Suppressor macrophage (primary cell): ENCODE results near the gene RAB33B.

Source experiments
- DNase-seq, 4 experiments: peaks; one replicate each; pipeline ENCODE4 v3.0.0-alpha.2; 2020 to 2022

The RAB33B gene

GRCh38 chr4:139509727-139510410 lies 55.9 kb downstream of the RAB33B start:
- DNase-seq = peak in 3 of 4 experiments; percentile 18 to 33 (median 25)

GRCh38 chr4:139511320-139511719 lies 57.4 kb downstream of the RAB33B start:
- DNase-seq = no peak

GRCh38 chr4:139514382-139515059 lies 60.6 kb downstream of the RAB33B start:
- DNase-seq = no peak

- DNase-seq = no peak
Observed at GRCh38 chr4:139515531-139515958, 61.6 kb downstream of the RAB33B start.

GRCh38 chr4:139521754-139522401 lies 68.0 kb downstream of the RAB33B start:
- peak in 3 of 4 experiments; percentile 18 to 38 (median 26) for DNase-seq

- no peak for DNase-seq
Observed at GRCh38 chr4:139522457-139522856, 68.5 kb downstream of the RAB33B start.

GRCh38 chr4:139523076-139523475 lies 69.2 kb downstream of the RAB33B start:
- no peak for DNase-seq

GRCh38 chr4:139524062-139524631 lies 70.2 kb downstream of the RAB33B start:
- no peak for DNase-seq

GRCh38 chr4:139525414-139525813 lies 71.5 kb downstream of the RAB33B start:
- DNase-seq = no peak
